AG04449 (cell line): Measurements from ENCODE around the gene SERPINH1.

Experiments used
- CTCF ChIA-PET: fragments of 350-600 bp; formaldehyde crosslinking; extraction: SDS; loops from one replicate; lab custom pipeline; 2021; ENCODE audit warnings: antibody characterized with exemption; lab: Yijun Ruan, JAX
- POLR2A ChIA-PET: fragments of 400-600, 350-600 bp; formaldehyde crosslinking; extraction: SDS; loops from one replicate; lab custom pipeline; 2020; ENCODE audit warnings: antibody characterized with exemption, inconsistent platforms; lab: Yijun Ruan, JAX
- DNase-seq: peaks from one replicate; pipeline ENCODE4 v3.0.0-alpha.2; 2010; ENCODE audit warnings: low read depth, low spot score
- H3K4me3 ChIP-seq: 2 replicates; pipeline ENCODE4 v1.5.1; 2011; ENCODE audit warnings: low read depth, mild to moderate bottlenecking, control low read depth, low read length
- TF ChIP-seq, protein P1 (sequence below): IDR thresholded peaks from one replicate; pipeline ENCODE4 v1.5.1; 2011; ENCODE audit warnings: mild to moderate bottlenecking, moderate library complexity, low read length, control low read depth, inconsistent platforms; ENCODE audit not compliant: insufficient read depth; ENCODE audit errors: missing control alignments

SERPINH1 gene

DNA sequence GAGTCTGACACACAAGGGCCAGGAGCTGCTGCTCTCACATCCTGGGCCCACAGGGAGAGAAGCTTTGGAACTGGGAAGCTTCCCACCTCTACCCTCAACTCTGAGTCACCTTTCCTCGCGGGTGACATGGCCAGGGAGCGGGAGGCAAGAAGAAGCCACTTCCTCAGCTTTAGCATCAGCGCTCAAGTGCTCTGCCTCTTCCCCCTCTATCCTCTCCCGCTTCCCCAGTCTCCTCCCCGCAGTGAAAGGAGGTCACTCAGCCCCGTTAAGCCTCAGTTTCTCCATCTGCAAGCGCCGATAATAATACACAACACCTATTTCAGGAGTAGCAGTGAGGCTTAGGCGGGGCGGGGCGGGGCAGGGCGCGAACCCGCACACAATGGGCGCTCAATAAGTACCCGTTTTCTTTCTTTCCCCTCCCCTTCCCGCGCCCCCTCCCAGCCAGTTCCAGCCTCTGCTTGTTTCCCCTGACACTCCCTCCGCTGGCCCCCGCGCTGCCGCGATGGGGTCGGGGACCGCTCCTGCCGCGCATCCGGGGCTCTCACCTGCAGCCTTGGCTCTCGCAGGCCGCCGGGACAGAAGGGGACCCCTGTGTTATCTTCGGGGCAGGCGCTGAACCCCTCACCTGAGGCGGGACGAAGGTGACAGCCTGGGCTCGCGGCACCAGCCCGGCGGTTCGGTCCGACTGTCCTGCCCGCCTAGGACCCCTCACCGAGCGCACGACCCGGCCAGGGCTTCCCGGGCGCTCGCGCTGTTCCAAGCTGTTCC lies 37.2 kb upstream of the SERPINH1 start:
- TF ChIP-seq, protein P1, sequence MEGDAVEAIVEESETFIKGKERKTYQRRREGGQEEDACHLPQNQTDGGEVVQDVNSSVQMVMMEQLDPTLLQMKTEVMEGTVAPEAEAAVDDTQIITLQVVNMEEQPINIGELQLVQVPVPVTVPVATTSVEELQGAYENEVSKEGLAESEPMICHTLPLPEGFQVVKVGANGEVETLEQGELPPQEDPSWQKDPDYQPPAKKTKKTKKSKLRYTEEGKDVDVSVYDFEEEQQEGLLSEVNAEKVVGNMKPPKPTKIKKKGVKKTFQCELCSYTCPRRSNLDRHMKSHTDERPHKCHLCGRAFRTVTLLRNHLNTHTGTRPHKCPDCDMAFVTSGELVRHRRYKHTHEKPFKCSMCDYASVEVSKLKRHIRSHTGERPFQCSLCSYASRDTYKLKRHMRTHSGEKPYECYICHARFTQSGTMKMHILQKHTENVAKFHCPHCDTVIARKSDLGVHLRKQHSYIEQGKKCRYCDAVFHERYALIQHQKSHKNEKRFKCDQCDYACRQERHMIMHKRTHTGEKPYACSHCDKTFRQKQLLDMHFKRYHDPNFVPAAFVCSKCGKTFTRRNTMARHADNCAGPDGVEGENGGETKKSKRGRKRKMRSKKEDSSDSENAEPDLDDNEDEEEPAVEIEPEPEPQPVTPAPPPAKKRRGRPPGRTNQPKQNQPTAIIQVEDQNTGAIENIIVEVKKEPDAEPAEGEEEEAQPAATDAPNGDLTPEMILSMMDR: no peak
- ChIA-PET CTCF (interaction anchor here (0.6 to 22.5 kb wide), 26 partner anchors 8 to 344 kb away, joined by 3 to 658 read pairs (median 5); partner anchors contain the start of gene KLHL35), POLR2A (interaction anchor here (2.1 kb wide), 1 partner anchor 29 kb away, joined by 6 read pairs; no protein-coding TSS in a partner anchor)
- no peak for DNase-seq
- peak overlapping the region; percentile 80 for H3K4me3 ChIP-seq

DNA sequence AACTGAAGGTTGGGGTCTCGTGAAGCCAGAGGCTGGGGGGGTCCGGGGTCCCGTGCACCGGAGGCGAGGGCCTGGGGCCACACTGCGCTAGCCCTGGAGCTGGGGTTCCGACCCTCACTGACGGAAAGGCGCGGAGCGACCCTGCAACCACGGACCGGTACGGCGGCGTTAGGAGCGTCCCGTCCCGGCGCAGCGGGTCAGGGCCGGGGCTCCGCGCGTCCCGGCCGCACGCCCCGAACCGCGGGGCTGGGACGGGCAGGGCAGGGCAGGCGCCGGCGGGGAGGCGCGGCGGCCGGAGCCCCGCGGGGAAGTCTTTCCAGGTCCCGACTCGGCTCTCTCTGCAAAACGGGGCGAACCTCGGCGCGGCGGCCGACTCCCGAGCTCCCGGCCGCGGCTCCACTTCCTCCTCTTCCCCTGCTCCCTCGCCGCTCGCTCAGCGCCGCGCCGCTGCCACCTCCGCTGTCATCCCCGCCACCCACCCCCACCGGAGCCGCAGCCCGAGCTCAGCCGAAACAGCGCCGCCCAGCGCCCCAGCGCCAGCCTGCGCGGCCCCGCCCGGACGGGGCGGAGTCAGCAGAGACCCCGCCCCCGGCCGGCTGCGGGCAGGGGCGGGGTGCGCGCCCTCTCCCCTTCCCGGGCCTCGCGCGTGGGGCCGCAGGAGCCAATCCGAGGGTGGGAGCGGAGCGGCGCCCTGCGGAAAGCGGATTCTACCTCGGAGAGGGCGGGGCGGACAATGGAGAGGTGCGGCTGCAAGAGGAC lies 36.4 kb upstream of the SERPINH1 start, which contains the start of gene GDPD5:
TSS of gene GDPD5 (minus strand) at position 509 of the 759 bp plus-strand sequence. CDS start 48,206 bp downstream, outside the sequence.
- peak within 1 kb of the TSS; percentile 80 for H3K4me3 ChIP-seq
- ChIA-PET POLR2A (interaction anchor here (0.6 to 2.1 kb wide), 4 partner anchors 23 to 118 kb away, joined by 3 to 6 read pairs (median 4); no protein-coding TSS in a partner anchor), CTCF (interaction anchor here (0.8 to 22.5 kb wide), 24 partner anchors 9 to 343 kb away, joined by 3 to 658 read pairs (median 5); partner anchors contain the start of gene KLHL35)
- TF ChIP-seq, protein P1: peak; percentile 62
- DNase-seq: no peak

DNA sequence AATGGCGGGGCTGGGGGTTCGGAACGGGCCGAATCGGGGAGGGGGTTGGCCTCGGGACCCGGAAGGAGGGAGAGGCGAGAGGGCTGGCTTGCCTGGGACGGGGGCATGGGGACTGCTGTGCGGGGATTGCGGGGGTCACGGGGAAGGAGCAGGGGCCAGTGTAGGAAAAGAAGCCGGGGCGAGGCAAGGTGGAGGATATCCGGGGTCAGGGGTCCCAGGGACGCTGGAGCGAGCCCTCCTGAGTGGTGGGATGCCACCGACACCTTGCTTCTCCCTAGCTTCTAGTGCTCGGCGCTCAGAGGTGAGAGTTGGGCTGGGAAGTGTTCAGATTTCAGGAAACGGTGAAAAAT lies 35.9 kb upstream of the SERPINH1 start:
- no peak for DNase-seq
- ChIA-PET CTCF (interaction anchor here (1.1 to 22.5 kb wide), 19 partner anchors 9 to 343 kb away, joined by 3 to 658 read pairs (median 7); partner anchors contain the start of gene KLHL35), POLR2A (interaction anchor here (0.6 to 1.0 kb wide), 3 partner anchors 22 to 119 kb away, joined by 3 to 4 read pairs (median 3); no protein-coding TSS in a partner anchor)
- TF ChIP-seq, protein P1: no peak
- H3K4me3 ChIP-seq: peak overlapping the region; percentile 80

DNA sequence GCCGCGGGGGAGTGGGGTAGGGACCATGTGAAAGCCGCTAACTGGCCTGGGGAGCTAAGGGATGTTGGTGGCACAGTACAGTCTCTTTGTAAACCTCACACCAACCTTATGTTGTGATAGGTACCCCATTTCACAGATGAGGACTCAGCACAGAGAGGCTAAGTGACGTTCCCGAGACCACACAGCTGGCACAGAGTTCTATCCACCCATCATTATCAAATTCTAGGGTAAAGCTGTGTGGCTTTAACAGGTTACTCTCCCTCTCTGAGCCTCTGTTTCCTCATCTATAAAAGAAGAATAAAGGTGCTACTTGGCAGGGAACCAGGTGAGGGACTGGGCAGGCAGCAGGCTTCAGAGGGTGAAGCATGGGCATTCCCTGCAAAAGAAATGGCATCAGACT lies 34.9 kb upstream of the SERPINH1 start:
- ChIA-PET POLR2A (no interaction called here), CTCF (interaction anchor here (1.3 to 22.5 kb wide), 9 partner anchors 9 to 139 kb away, joined by 3 to 658 read pairs (median 91); partner anchors contain the start of gene KLHL35)

DNA sequence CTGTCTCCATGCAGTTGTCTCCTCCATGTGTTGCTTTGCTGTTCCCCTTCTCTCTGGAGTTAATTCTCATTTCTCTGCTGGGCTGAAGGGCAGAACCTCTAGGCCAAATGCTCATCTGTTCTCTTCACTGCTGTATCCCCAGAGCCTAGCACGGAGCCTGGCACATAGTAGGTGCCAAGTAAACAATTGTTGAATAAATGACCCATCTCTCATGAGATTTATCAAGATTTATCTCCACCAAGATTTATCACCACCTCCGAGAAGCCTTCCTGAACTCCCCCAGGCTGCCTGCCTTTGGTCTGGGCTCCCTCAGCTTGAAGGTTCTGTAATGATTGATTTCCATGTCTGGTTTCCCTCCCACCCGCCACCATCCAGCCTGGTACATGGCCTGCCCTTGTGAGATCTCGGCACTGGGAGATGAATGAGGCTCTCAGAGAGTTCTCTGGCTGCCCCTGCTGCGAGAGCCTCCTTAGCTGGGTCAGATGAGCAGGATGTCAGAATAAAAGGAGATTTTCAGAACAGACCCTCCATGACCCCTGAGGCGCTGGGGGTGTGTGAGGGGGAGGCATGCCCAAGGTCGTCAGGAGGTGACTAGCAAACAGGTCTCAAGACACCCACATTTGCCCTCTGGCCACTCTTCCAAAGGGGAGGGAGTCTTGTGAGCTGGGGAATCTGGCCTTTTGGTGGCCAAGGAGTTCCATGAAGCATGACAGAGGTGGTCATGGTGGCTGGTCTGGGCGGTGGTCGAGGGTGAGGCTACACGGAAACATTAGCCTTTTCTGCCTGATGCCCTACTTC lies 33.9 kb upstream of the SERPINH1 start:
- no peak overlapping the region for H3K4me3 ChIP-seq
- TF ChIP-seq, protein P1: no peak
- ChIA-PET POLR2A (interaction anchor here (0.8 kb wide), 1 partner anchor 25 kb away, joined by 3 read pairs; no protein-coding TSS in a partner anchor), CTCF (interaction anchor here (1.1 to 22.5 kb wide), 10 partner anchors 8 to 140 kb away, joined by 3 to 658 read pairs (median 83); partner anchors contain the start of genes KLHL35 and RPS3)
- no peak for DNase-seq

More for the DNA sequence above, 34.9 kb upstream of the SERPINH1 start:
- no peak overlapping the region for H3K4me3 ChIP-seq
- TF ChIP-seq, protein P1: no peak
- no peak for DNase-seq
